OCI-LY3 (cell line): ENCODE results near the gene CELA2A.
"Not testable (repeated sequence)": the region's sequence is repeated elsewhere in the genome, so short reads cannot be mapped to it uniquely, and the experiment has no call there.

Experiments
- EZH2phosphoT487 ChIP-seq: fragments of 200-600 bp; shearing (Covaris generic); IDR thresholded peaks from 2 replicates; pipeline ENCODE4 v1.6.1; 2018; ENCODE audit warnings: antibody characterized with exemption, mixed run types, low read depth
- TF ChIP-seq, protein P1 (sequence below): fragments of 200-600, 300-600 bp; sonication (generic); IDR thresholded peaks from 2 replicates; pipeline ENCODE4 v1.5.1; 2014; ENCODE audit warnings: antibody characterized with exemption, low read length, low read depth

DNA sequence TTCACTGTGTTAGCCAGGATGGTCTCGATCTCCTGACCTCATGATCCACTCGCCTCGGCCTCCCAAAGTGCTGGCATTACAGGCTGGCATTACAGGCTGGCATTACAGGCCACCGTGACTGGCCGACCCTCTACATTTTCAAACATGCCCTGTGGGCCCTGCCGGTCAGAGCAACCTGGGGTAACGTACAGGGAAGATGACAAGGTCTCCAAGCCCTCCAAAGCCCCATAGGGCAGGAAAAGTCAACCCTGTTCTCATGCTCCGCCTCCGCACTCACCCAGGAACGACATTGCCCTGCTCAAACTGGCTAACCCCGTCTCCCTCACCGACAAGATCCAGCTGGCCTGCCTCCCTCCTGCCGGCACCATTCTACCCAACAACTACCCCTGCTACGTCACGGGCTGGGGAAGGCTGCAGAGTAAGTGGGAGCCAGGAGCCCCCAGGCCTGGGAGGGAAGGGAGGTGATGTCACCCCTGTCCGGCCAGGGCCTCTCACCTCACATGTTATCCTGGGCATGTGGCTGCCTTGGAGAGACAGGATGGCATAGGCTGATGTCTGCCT, 26.5 kb downstream of the CELA2A start:
- TF ChIP-seq, protein P1, sequence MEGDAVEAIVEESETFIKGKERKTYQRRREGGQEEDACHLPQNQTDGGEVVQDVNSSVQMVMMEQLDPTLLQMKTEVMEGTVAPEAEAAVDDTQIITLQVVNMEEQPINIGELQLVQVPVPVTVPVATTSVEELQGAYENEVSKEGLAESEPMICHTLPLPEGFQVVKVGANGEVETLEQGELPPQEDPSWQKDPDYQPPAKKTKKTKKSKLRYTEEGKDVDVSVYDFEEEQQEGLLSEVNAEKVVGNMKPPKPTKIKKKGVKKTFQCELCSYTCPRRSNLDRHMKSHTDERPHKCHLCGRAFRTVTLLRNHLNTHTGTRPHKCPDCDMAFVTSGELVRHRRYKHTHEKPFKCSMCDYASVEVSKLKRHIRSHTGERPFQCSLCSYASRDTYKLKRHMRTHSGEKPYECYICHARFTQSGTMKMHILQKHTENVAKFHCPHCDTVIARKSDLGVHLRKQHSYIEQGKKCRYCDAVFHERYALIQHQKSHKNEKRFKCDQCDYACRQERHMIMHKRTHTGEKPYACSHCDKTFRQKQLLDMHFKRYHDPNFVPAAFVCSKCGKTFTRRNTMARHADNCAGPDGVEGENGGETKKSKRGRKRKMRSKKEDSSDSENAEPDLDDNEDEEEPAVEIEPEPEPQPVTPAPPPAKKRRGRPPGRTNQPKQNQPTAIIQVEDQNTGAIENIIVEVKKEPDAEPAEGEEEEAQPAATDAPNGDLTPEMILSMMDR, result not testable (repeated sequence)
- TF ChIP-seq EZH2phosphoT487, result not testable (repeated sequence)
